A549 (cell line): ENCODE data around the gene FBLN1. TPM values are rescaled to one million over a fixed set of nuclear protein-coding genes. Genes with fewer than 3 reads are reported as not detected.

Experiments used
- ATAC-seq, 2 experiments: fragments of 200-7000 bp in 1 of 2; fragments of >200 bp in 1 of 2; cut with Nextera tagmentation in 1 of 2; cut with Tn5 transposase in 1 of 2; 3 replicates each; pipeline versions ENCODE4 v1.8.0 to v1.9.1; 2018 to 2020; ENCODE audit warnings: mild to moderate bottlenecking in 1 of 2, moderate library complexity in 1 of 2
- CTCF ChIA-PET: fragments of 300-600 bp; sonication (Branson Sonifier 250); formaldehyde crosslinking; extraction: SDS; loops from one replicate; lab custom pipeline; 2021; ENCODE audit warnings: antibody characterized with exemption, inconsistent platforms; lab: Yijun Ruan, JAX
- POLR2A ChIA-PET: fragments of 350-600 bp; formaldehyde crosslinking; extraction: SDS; loops from one replicate; lab custom pipeline; 2021; ENCODE audit warnings: antibody characterized with exemption, inconsistent platforms; lab: Yijun Ruan, JAX
- DNase-seq, 2 experiments: peaks; one replicate each; pipeline versions ENCODE4 v3.0.0 to v3.0.0-alpha.2; 2011 to 2016; ENCODE audit warnings: low read depth in 1 of 2, low spot score in 1 of 2
- FAIRE-seq: peaks from 2 replicates; lab custom pipeline; 2011; peaks lifted over from hg19 to GRCh38; lab: Jason Lieb, UNC
- H3K27ac ChIP-seq, 2 experiments: fragments of >200 bp; sonication (Bioruptor Twin); formaldehyde crosslinking; 3 replicates each; pipeline ENCODE4 v1.5.1; 2016 to 2017
- H3K4me1 ChIP-seq: fragments of >200 bp; sonication (Bioruptor Twin); formaldehyde crosslinking; 3 replicates; pipeline ENCODE4 v1.6.1; 2016
- H3K4me2 ChIP-seq: fragments of >200 bp; sonication (Bioruptor Twin); formaldehyde crosslinking; 3 replicates; pipeline ENCODE4 v1.6.1; 2016
- H3K4me3 ChIP-seq: fragments of >200 bp; sonication (Bioruptor Twin); formaldehyde crosslinking; 3 replicates; pipeline ENCODE4 v1.5.1; 2016
- H3K9me3 ChIP-seq: fragments of >200 bp; sonication (Bioruptor Twin); formaldehyde crosslinking; 3 replicates; pipeline ENCODE4 v1.6.1; 2016
- CBX2 ChIP-seq: fragments of 200-600 bp; sonication (generic); IDR thresholded peaks from 2 replicates; pipeline ENCODE4 v1.6.1; 2016; ENCODE audit warnings: low read depth, mild to moderate bottlenecking, borderline replicate concordance
- CBX8 ChIP-seq: fragments of 200-600 bp; sonication (generic); IDR thresholded peaks from 2 replicates; pipeline ENCODE4 v1.6.1; 2016
- EP300 ChIP-seq, 2 experiments: fragments of >200 bp; sonication (Bioruptor Twin); formaldehyde crosslinking; IDR thresholded peaks; 2 replicates in 1 of 2; 3 replicates in 1 of 2; pipeline ENCODE4 v1.6.1; 2016 to 2017
- GATA3 ChIP-seq: IDR thresholded peaks from 2 replicates; pipeline ENCODE4 v1.6.1; 2012; ENCODE audit warnings: borderline replicate concordance
- HEYL ChIP-seq: fragments of 250-450 bp; sonication (Bioruptor Pico); IDR thresholded peaks from 2 replicates; pipeline ENCODE4 v1.8.0; 2021; ENCODE audit warnings: mild to moderate bottlenecking, moderate library complexity
- HOXA7 ChIP-seq: fragments of 250-450 bp; sonication (Bioruptor Pico); IDR thresholded peaks from 2 replicates; pipeline ENCODE4 v1.5.0; 2020; ENCODE audit warnings: mild to moderate bottlenecking, moderate library complexity
- JUNB ChIP-seq: fragments of >200 bp; sonication (Bioruptor Twin); formaldehyde crosslinking; IDR thresholded peaks from 2 replicates; pipeline ENCODE4 v1.6.1; 2016
- KDM5A ChIP-seq: fragments of 200-600 bp; sonication (generic); IDR thresholded peaks from 2 replicates; pipeline ENCODE4 v1.6.1; 2016; ENCODE audit warnings: antibody characterized with exemption, mild to moderate bottlenecking
- MAFK ChIP-seq: fragments of 450-650 bp; IDR thresholded peaks from 2 replicates; pipeline ENCODE4 v1.6.1; 2014; ENCODE audit not compliant: partially characterized antibody
- NFE2L2 ChIP-seq: fragments of 150-350 bp; conservative IDR thresholded peaks from 2 replicates; pipeline ENCODE4 v1.6.1; 2014; ENCODE audit warnings: low read length
- NPAS2 ChIP-seq: fragments of 250-450 bp; sonication (Bioruptor Pico); IDR thresholded peaks from 2 replicates; pipeline ENCODE4 v1.8.0; 2022; ENCODE audit warnings: mild to moderate bottlenecking, moderate library complexity, borderline replicate concordance
- NR3C1 ChIP-seq: fragments of >200 bp; sonication (Bioruptor Twin); formaldehyde crosslinking; IDR thresholded peaks from 3 replicates; pipeline ENCODE4 v1.6.1; 2017
- PHF8 ChIP-seq: fragments of 200-600 bp; sonication (generic); IDR thresholded peaks from 2 replicates; pipeline ENCODE4 v1.6.1; 2016; ENCODE audit warnings: low read depth, mild to moderate bottlenecking, antibody characterized with exemption, moderate library complexity, borderline replicate concordance
- POLR2AphosphoS2 ChIP-seq: conservative IDR thresholded peaks from 2 replicates; pipeline ENCODE4 v1.6.1; 2012; ENCODE audit warnings: low read length, improper control_type of control experiment, inconsistent platforms
- RAD21 ChIP-seq, 2 experiments: fragments of >200 bp in 1 of 2; sonication (Bioruptor Twin) in 1 of 2; formaldehyde crosslinking in 1 of 2; IDR thresholded peaks in 1 of 2; conservative IDR thresholded peaks in 1 of 2; 2 replicates in 1 of 2; 3 replicates in 1 of 2; pipeline ENCODE4 v1.6.1; 2012 to 2018; ENCODE audit warnings: inconsistent platforms in 1 of 2
- RCOR1 ChIP-seq: fragments of 150-350 bp; IDR thresholded peaks from 2 replicates; pipeline ENCODE4 v1.6.1; 2014; ENCODE audit warnings: antibody characterized with exemption, low read length, low read depth
- RFX5 ChIP-seq: fragments of 450-650 bp; IDR thresholded peaks from 2 replicates; pipeline ENCODE4 v1.7.1; 2014; ENCODE audit warnings: antibody characterized with exemption, mild to moderate bottlenecking, moderate library complexity
- ZC3H11A ChIP-seq: fragments of 450-650 bp; IDR thresholded peaks from 2 replicates; pipeline ENCODE4 v1.6.1; 2014; ENCODE audit warnings: antibody characterized with exemption, mild to moderate bottlenecking
- ZFP36 ChIP-seq: fragments of 450-650 bp; IDR thresholded peaks from 2 replicates; pipeline ENCODE4 v1.6.1; 2014; ENCODE audit warnings: borderline replicate concordance; ENCODE audit not compliant: partially characterized antibody
- WGBS: methylation state at CpG from one replicate; pipeline ENCODE4 v1.1.6; 2017; ENCODE audit errors: missing lambda C conversion rate; 5-methylcytosine and 5-hydroxymethylcytosine counted together
- polyA plus RNA-seq, 4 experiments: library from polyadenylated mRNA; depleted of rRNA in 3 of 4; stranded (reverse); fragments of >200 nt; fragmentation: RNase III in 1 of 4; extraction: RNeasy Plus Mini Kit Qiagen cat#74134 plus additional on column Dnase treatment in 1 of 4; gene quantifications; 2 replicates in 3 of 4; 3 replicates in 1 of 4; pipeline ENCODE4 v1.2.3, GENCODE V29; 2011 to 2017
- TF ChIP-seq, protein P1 (sequence below): IDR thresholded peaks from 2 replicates; pipeline ENCODE4 v1.6.1; 2012
- TF ChIP-seq, protein P2 (sequence below): fragments of 200-600 bp; sonication (generic); IDR thresholded peaks from 2 replicates; pipeline ENCODE4 v1.6.1; 2016; ENCODE audit warnings: antibody characterized with exemption, mild to moderate bottlenecking, moderate library complexity
- TF ChIP-seq, protein P3 (sequence below): IDR thresholded peaks from 2 replicates; pipeline ENCODE4 v1.6.1; 2012; ENCODE audit warnings: low read depth, borderline replicate concordance

Gene FBLN1
- polyA plus RNA-seq, 2 of the 4 experiments (the other 2 are of a cell fraction): 18.2 to 32.7 TPM

DNA sequence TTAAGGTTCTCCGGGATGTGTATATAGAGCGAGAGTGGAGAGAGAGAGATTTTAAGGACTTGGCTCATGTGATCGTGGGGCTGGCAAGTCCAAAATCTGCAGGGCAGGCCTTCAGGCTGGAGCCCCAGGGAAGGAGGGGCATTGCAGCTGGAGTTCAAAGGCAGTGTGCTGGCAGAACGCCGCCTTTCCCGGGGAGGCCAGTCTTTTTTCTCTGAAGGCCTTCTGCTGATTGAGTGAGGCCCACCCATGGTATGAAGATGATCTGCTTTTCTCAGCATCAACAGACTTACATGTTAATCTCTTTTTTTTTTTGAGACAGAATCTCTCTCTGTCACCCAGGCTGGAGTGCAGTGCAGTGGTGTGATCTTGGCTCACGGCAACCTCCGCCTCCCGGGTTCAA is 25.4 kb downstream of the FBLN1 start:
- 96% methylated on average over 9 of the region's 9 CpGs for WGBS
- no peak overlapping the region for H3K4me3 ChIP-seq
- DNase-seq: no peak
- no peak for ATAC-seq
- no peak for TF ChIP-seq JUNB
- TF ChIP-seq KDM5A: no peak
- TF ChIP-seq CBX2: no peak
- TF ChIP-seq NFE2L2: no peak
- TF ChIP-seq POLR2AphosphoS2: no peak
- TF ChIP-seq, protein P1, sequence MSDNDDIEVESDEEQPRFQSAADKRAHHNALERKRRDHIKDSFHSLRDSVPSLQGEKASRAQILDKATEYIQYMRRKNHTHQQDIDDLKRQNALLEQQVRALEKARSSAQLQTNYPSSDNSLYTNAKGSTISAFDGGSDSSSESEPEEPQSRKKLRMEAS: no peak
- TF ChIP-seq ZFP36: no peak
- TF ChIP-seq RCOR1: no peak
- TF ChIP-seq NR3C1: no peak
- TF ChIP-seq PHF8: no peak
- TF ChIP-seq HEYL (CRISPR knock-in tag): no peak
- no peak for TF ChIP-seq RFX5
- no peak for TF ChIP-seq EP300 (IDR thresholded peaks at IDR 0.05)
- TF ChIP-seq, protein P2, sequence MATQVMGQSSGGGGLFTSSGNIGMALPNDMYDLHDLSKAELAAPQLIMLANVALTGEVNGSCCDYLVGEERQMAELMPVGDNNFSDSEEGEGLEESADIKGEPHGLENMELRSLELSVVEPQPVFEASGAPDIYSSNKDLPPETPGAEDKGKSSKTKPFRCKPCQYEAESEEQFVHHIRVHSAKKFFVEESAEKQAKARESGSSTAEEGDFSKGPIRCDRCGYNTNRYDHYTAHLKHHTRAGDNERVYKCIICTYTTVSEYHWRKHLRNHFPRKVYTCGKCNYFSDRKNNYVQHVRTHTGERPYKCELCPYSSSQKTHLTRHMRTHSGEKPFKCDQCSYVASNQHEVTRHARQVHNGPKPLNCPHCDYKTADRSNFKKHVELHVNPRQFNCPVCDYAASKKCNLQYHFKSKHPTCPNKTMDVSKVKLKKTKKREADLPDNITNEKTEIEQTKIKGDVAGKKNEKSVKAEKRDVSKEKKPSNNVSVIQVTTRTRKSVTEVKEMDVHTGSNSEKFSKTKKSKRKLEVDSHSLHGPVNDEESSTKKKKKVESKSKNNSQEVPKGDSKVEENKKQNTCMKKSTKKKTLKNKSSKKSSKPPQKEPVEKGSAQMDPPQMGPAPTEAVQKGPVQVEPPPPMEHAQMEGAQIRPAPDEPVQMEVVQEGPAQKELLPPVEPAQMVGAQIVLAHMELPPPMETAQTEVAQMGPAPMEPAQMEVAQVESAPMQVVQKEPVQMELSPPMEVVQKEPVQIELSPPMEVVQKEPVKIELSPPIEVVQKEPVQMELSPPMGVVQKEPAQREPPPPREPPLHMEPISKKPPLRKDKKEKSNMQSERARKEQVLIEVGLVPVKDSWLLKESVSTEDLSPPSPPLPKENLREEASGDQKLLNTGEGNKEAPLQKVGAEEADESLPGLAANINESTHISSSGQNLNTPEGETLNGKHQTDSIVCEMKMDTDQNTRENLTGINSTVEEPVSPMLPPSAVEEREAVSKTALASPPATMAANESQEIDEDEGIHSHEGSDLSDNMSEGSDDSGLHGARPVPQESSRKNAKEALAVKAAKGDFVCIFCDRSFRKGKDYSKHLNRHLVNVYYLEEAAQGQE: no peak
- TF ChIP-seq, protein P3, sequence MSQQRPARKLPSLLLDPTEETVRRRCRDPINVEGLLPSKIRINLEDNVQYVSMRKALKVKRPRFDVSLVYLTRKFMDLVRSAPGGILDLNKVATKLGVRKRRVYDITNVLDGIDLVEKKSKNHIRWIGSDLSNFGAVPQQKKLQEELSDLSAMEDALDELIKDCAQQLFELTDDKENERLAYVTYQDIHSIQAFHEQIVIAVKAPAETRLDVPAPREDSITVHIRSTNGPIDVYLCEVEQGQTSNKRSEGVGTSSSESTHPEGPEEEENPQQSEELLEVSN: no peak
- CTCF ChIA-PET: interaction anchor here (1.1 kb wide), 1 partner anchor 19 kb away, joined by 3 read pairs; no protein-coding TSS in a partner anchor
- no peaks in the 10 kb centered on the region for H3K9me3 ChIP-seq
- FAIRE-seq: no peak
- no peak overlapping the region for H3K4me2 ChIP-seq
- POLR2A ChIA-PET: no interaction called here
- H3K4me1 ChIP-seq: no peaks in the 10 kb centered on the region
- no peak overlapping the region for H3K27ac ChIP-seq

DNA sequence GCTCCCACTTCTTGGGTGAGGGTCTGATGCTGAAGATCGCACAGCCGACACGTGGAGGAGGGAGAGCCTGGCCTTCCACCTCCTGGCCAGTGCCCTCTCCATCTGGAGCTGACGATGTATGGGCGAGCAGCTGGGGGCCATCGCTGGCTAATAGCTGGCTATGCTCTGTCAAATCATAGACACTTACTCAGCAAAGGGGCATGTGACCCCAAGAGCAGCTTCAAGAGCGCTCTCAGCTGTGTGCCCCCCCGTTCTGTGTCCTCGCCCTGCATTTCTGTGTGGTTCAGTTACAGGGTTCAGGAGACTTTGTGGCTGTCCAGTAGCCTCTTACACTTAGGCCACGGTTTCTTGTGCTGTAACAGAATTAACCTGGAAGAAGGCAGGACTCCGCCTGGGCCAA is 26.4 kb downstream of the FBLN1 start:
- CTCF ChIA-PET: no interaction called here
- H3K27ac ChIP-seq: no peak overlapping the region

More for the DNA sequence above, 26.4 kb downstream of the FBLN1 start:
- 96% methylated on average over 11 of the region's 11 CpGs for WGBS
- no peak overlapping the region for H3K4me2 ChIP-seq
- DNase-seq: no peak
- no peak for FAIRE-seq
- POLR2A ChIA-PET: no interaction called here
- no peaks in the 10 kb centered on the region for H3K9me3 ChIP-seq
- no peak overlapping the region for H3K4me3 ChIP-seq
- no peaks in the 10 kb centered on the region for H3K4me1 ChIP-seq
- ATAC-seq: no peak
- no peak for TF ChIP-seq ZC3H11A
- TF ChIP-seq HOXA7 (CRISPR knock-in tag): no peak
- TF ChIP-seq, protein P2: no peak
- TF ChIP-seq RFX5: no peak
- TF ChIP-seq GATA3: no peak
- TF ChIP-seq RAD21 (conservative IDR thresholded peaks at IDR 0.05 in 1 of 2, IDR thresholded peaks at IDR 0.05 in 1 of 2): no peak
- TF ChIP-seq MAFK: no peak
- TF ChIP-seq NR3C1: no peak
- no peak for TF ChIP-seq CBX8
- TF ChIP-seq NPAS2 (CRISPR knock-in tag): no peak
- TF ChIP-seq, all 56 proteins: peak for 0
